ENCODE data around the gene ADRA1B.

GRCh38 chr5:160007514-160007913 lies 91.2 kb downstream of the ADRA1B start:
- TF ChIP-seq POLR2A (IDR thresholded peaks at IDR 0.05) (no peak), CTCF (IDR thresholded peaks at IDR 0.05) (no peak)

Measured in vagina (tissue), 2 donors.